ENCODE data around the gene ZFP91. TPM values are rescaled to one million over a fixed set of nuclear protein-coding genes. Genes with fewer than 3 reads are reported as not detected.

ZFP91 gene
- total RNA-seq, 2 experiments from 2014 or later = 38.7 to 50.9 TPM

DNA sequence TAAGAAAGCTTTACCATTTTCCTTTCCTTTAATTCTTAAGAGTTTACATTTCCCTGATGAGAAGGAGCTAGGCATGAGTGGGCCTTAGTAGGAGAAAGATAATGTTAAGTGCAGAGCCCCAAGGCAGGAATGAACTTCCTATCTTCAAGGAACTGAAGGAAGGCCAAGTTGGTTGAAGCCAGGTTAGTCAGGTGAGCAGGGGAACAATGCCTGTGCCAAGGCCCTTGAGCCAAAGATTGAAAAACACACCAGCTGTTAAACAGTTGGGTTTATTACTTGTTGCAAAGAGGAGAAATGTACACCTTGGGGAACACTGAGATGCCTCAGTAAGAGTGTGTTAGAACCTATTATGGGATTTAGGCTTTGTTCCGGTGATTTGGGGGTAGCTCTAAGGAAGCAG lies 53.6 kb downstream of the ZFP91 start:
- intact Hi-C loops (cut with micrococcal nuclease; ENCODE audit: unreplicated experiment) = no loop called here
- ChIA-PET POLR2A (interaction anchor here (0.6 to 1.3 kb wide), 3 partner anchors 9 to 598 kb away, joined by 4 to 6 read pairs (median 5); no protein-coding TSS in a partner anchor), CTCF (ENCODE audit: unreplicated experiment) (interaction anchor here (0.5 kb wide), 1 partner anchor 14 kb away, joined by 3 read pairs; no protein-coding TSS in a partner anchor)
- Histone ChIP-seq H2AFZ (ENCODE audit: low read length) (no peak overlapping the region), H3K4me1 (ENCODE audit: insufficient read depth, low read length, poor library complexity, severe bottlenecking) (no peaks in the 10 kb centered on the region), H3K27ac (ENCODE audit: low read depth, low read length, poor library complexity, severe bottlenecking) (no peak overlapping the region), H3K9me3 (ENCODE audit: low read length) (no peaks in the 10 kb centered on the region), H4K20me1 (ENCODE audit: insufficient read depth, low read length) (no peaks in the 10 kb centered on the region), H3K4me3 (ENCODE audit: low read depth, low read length, poor library complexity, severe bottlenecking) (no peak overlapping the region), H3K4me2 (ENCODE audit: low read length) (no peak overlapping the region), H3K9me2 (ENCODE audit: insufficient read depth, low read length) (no peaks in the 10 kb centered on the region), H3K36me3 (ENCODE audit: insufficient read depth, low read length) (peaks cover 7% of the 10 kb centered on the region; the same call in 1 of the 2 replicates), H3K79me2 (ENCODE audit: insufficient read depth, low read depth, low read length) (no peaks in the 10 kb centered on the region)
- no TSS peak for BruUV-seq (replicated peaks)
- TF ChIP-seq EZH2phosphoT487 (IDR thresholded peaks at IDR 0.05; ENCODE audit: borderline replicate concordance, low read depth, low read length) = no peak
- TF ChIP-seq, protein P1, sequence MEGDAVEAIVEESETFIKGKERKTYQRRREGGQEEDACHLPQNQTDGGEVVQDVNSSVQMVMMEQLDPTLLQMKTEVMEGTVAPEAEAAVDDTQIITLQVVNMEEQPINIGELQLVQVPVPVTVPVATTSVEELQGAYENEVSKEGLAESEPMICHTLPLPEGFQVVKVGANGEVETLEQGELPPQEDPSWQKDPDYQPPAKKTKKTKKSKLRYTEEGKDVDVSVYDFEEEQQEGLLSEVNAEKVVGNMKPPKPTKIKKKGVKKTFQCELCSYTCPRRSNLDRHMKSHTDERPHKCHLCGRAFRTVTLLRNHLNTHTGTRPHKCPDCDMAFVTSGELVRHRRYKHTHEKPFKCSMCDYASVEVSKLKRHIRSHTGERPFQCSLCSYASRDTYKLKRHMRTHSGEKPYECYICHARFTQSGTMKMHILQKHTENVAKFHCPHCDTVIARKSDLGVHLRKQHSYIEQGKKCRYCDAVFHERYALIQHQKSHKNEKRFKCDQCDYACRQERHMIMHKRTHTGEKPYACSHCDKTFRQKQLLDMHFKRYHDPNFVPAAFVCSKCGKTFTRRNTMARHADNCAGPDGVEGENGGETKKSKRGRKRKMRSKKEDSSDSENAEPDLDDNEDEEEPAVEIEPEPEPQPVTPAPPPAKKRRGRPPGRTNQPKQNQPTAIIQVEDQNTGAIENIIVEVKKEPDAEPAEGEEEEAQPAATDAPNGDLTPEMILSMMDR (conservative IDR thresholded peaks at IDR 0.05; ENCODE audit: low read length) = no peak
- no peak for DNase-seq (ENCODE audit: low spot score)

DNA sequence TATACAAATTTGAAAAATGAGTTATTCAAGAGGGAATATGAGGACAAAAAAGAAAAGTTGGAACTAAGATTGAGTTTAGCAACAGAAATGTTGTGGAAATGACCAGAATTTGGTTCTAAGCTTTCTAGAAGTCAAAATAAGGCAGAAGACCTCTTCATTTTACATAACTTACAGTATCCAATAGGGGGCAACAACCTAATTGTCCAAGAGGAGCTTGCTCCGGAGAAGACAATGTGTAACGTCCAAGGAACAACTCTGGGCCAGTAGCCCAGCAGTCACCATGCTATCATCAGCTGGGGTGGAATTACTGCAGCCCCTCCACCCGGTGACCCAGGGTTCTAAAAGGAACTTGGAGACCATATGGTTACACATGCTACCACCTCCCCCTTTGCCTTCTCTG lies 57.7 kb downstream of the ZFP91 start:
- no peaks in the 10 kb centered on the region for H3K79me2 ChIP-seq (ENCODE audit: insufficient read depth, low read depth, low read length)
- intact Hi-C loops (cut with micrococcal nuclease; ENCODE audit: unreplicated experiment) = no loop called here
- H3K36me3 ChIP-seq (ENCODE audit: insufficient read depth, low read length) = no peaks in the 10 kb centered on the region
- H4K20me1 ChIP-seq (ENCODE audit: insufficient read depth, low read length) = no peaks in the 10 kb centered on the region
- TF ChIP-seq EZH2phosphoT487 (IDR thresholded peaks at IDR 0.05; ENCODE audit: borderline replicate concordance, low read depth, low read length) = no peak
- TF ChIP-seq, protein P1 (conservative IDR thresholded peaks at IDR 0.05; ENCODE audit: low read length) = peak; percentile 37; the same call in 1 of the 2 replicates
- no peak overlapping the region for H3K4me3 ChIP-seq (ENCODE audit: low read depth, low read length, poor library complexity, severe bottlenecking)
- CTCF ChIA-PET (ENCODE audit: unreplicated experiment) = no interaction called here
- H2AFZ ChIP-seq (ENCODE audit: low read length) = no peak overlapping the region
- H3K4me1 ChIP-seq (ENCODE audit: insufficient read depth, low read length, poor library complexity, severe bottlenecking) = peaks cover 7% of the 10 kb centered on the region
- POLR2A ChIA-PET = interaction anchor here (1.3 kb wide), 1 partner anchor 472 kb away, joined by 4 read pairs; no protein-coding TSS in a partner anchor
- BruUV-seq (replicated peaks) = no TSS peak
- no peak overlapping the region for H3K27ac ChIP-seq (ENCODE audit: low read depth, low read length, poor library complexity, severe bottlenecking)
- H3K9me2 ChIP-seq (ENCODE audit: insufficient read depth, low read length) = no peaks in the 10 kb centered on the region
- no peak for DNase-seq (ENCODE audit: low spot score)
- no peak overlapping the region for H3K4me2 ChIP-seq (ENCODE audit: low read length)
- no peaks in the 10 kb centered on the region for H3K9me3 ChIP-seq (ENCODE audit: low read length)

DNA sequence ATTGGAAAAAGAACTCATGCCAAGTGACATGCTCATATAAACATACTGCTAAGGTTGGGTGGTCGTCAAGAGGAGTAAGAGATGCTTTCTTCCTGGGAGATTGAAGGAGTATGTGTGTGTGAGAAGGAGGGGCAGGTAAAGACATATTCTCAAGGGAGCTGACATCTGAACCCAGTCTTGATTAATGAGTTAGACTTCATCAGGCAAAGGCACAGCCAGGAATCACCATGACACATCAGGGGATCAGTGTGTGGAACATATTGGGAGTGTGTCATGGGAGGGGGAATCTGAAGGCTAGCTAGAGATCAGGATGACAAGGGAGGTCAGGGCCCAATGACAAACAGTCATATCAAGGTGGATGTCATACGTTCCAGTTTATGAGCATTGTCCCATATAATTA lies 58.5 kb downstream of the ZFP91 start:
- no peak overlapping the region for H3K4me3 ChIP-seq (ENCODE audit: low read depth, low read length, poor library complexity, severe bottlenecking)
- H3K27ac ChIP-seq (ENCODE audit: low read depth, low read length, poor library complexity, severe bottlenecking) = no peak overlapping the region
- intact Hi-C loops (cut with micrococcal nuclease; ENCODE audit: unreplicated experiment) = no loop called here
- POLR2A ChIA-PET = interaction anchor here (0.6 kb wide), 1 partner anchor 393 kb away, joined by 4 read pairs; no protein-coding TSS in a partner anchor
- no peaks in the 10 kb centered on the region for H3K79me2 ChIP-seq (ENCODE audit: insufficient read depth, low read depth, low read length)
- BruUV-seq (replicated peaks) = no TSS peak
- CTCF ChIA-PET (ENCODE audit: unreplicated experiment) = no interaction called here
- H3K4me2 ChIP-seq (ENCODE audit: low read length) = no peak overlapping the region
- no peaks in the 10 kb centered on the region for H3K36me3 ChIP-seq (ENCODE audit: insufficient read depth, low read length)
- H4K20me1 ChIP-seq (ENCODE audit: insufficient read depth, low read length) = no peaks in the 10 kb centered on the region
- TF ChIP-seq EZH2phosphoT487 (IDR thresholded peaks at IDR 0.05; ENCODE audit: borderline replicate concordance, low read depth, low read length) = no peak
- TF ChIP-seq, protein P1 (conservative IDR thresholded peaks at IDR 0.05; ENCODE audit: low read length) = no peak
- H2AFZ ChIP-seq (ENCODE audit: low read length) = no peak overlapping the region
- H3K4me1 ChIP-seq (ENCODE audit: insufficient read depth, low read length, poor library complexity, severe bottlenecking) = peaks cover 7% of the 10 kb centered on the region
- H3K9me2 ChIP-seq (ENCODE audit: insufficient read depth, low read length) = no peaks in the 10 kb centered on the region
- H3K9me3 ChIP-seq (ENCODE audit: low read length) = no peaks in the 10 kb centered on the region
- DNase-seq (ENCODE audit: low spot score) = no peak

Data from OCI-LY7 (cell line).